A172 (cell line): ENCODE results near the gene FTCD. TPM values are rescaled to one million over a fixed set of nuclear protein-coding genes. Genes with fewer than 3 reads are reported as not detected.
"Not testable (repeated sequence)": the region's sequence is repeated elsewhere in the genome, so short reads cannot be mapped to it uniquely, and the experiment has no call there.

Experiments
- DNase-seq: peaks from one replicate; pipeline ENCODE4 v3.0.0-alpha.2; 2015; ENCODE audit warnings: low spot score
- total RNA-seq: library from RNA; depleted of rRNA; stranded (reverse); fragments of >200 nt; shearing (Covaris generic); gene quantifications from 2 replicates; pipeline ENCODE4 v1.2.3, GENCODE V29; 2014

The FTCD gene
- total RNA-seq, 1 experiment from 2014 or later: 0.45 TPM

DNA sequence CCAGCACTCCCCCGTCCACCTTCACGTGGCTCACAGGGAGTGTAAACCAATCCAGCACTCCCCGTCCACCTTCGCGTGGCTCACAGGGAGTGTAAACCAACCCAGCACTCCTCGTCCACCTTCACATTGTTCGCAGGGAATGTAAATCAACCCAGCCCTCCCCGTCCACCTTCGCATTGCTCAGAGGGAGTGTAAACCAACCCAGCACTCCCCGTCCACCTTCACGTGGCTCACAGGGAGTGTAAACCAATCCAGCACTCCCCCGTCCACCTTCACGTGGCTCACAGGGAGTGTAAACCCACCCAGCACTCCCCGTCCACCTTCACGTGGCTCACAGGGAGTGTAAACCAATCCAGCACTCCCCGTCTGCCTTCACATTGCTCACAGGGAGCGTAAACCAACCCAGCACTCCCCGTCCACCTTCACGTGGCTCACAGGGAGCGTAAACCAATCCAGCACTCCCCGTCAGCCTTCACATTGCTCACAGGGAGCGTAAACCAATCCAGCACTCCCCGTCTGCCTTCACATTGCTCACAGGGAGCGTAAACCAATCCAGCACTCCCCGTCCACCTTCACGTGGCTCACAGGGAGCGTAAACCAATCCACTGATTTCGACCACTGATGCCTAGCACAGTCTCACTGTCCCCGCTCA, 14.9 kb downstream of the FTCD start:
- not testable (repeated sequence) for DNase-seq

DNA sequence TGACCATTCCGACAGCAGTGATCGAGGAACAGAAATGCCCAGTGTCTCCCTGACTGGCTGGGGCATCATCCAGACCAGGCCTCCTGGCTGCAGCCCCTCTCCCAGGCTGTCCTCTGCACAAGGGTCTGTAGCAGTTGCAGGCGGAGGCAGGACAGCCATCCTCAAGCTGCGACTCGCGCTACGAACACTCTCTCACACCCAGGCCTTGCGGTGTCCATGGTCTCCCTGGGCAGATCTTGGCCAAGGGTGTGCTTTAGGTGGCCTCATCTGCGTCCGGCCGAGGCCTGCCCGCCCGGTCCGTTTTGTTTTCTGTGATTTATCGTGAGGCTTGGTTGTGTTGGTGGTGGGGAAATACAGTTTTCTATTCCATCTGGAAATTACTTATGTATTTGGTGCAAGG, 15.7 kb downstream of the FTCD start:
- DNase-seq: no peak

DNA sequence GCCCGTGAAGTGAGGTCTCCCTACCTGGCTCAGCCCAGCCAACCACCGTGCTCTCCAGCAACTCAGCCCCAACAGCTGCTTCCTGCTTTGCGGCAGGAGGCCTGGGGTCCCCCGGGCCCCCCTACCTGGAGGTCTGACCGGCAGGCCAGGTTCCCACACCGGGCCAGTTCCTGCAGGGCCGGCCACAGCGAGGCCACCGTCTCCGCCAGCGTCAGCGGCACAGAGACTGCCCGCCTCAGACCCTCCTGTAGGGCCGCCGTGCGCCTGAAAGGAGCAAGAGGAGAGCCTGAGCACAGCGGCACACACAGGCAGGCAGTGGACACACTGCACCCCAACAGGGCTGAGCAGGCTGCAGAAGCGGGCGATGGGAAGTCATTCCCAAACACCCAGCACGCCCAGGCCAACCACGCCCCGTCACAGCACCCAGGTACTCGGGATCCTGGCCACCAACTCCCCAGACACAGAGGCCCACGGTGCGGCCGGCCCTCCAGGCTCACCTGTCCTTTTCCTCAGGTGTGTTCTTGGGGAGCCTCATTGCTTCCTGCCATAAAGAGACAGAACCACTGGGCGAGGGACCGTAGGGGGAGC, 16.9 kb downstream of the FTCD start:
- DNase-seq: no peak

DNA sequence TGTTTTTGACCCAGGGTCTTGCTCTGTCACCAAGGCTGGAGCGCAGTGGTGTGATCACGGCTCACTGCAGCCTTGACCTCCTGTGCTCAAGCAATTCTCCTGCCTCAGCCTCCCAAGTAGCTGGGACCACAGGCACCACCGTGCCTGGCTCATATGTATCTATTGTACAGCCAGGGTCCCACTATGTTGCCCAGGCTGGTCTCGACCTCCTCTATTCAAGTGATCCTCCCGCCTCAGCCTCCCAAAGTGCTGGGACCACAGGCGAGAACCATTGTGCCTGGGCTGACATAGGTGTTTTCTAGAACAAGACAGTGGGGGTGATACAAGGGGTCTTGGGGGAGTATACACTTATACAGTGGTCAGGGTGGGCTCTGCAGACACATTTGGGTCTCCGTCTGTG, 17.5 kb downstream of the FTCD start:
- no peak for DNase-seq

DNA sequence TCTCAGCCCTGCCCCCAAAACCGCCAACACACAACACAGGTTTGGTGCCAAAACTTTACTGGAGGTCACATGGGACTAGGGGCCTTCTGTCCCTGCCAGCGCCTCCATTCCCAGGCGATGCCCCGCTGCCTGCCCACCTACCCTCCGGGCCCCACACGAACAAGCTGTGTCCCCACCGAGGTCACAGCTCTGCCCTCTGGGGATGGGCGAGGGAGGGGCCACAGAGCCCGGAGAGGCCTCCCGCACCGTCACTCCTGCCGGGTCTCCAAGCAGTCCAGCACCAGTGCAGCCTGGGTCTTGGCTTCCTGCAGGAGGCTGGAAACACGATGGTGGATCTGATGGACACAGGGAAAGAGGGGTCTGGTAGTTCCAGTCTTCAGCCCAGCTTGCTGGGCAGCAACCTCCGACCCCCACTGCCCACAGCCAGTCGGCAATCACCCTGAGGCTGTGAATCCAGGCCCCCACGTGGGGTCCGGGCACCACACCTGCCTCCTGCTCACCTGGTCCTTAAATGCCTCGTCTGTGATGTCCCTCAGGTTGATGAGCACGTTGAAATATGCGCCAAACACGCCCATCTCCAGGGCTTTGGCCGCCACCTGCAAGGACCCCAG, 18.5 kb downstream of the FTCD start:
- DNase-seq: no peak

DNA sequence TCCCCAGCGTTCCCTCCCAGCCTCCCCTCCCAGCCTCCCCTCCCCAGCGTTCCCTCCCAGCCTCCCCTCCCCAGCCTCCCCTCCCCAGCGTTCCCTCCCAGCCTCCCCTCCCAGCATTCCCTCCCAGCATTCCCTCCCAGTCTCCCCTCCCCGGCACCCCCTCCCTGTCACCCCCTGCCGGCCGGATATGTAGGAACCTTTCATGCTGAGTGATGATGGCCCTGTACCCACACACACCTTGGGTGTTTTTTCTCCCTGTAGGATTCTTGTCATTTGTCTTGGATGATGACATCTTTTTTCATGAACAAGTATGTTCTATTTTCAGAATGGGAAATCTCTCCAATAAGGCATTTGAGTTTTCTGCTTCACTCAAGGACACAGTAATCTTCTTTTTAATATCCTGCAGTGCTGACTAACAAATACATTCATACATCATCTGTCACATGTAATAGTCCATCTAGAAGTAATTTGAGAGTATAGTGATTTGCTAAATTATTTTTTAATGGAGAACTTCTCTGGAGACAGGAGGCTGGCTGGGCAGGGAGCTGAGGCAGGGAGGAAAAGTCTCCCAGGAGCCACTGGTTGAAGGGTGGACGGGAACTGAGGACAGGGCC, 19.5 kb downstream of the FTCD start:
- no peak for DNase-seq

DNA sequence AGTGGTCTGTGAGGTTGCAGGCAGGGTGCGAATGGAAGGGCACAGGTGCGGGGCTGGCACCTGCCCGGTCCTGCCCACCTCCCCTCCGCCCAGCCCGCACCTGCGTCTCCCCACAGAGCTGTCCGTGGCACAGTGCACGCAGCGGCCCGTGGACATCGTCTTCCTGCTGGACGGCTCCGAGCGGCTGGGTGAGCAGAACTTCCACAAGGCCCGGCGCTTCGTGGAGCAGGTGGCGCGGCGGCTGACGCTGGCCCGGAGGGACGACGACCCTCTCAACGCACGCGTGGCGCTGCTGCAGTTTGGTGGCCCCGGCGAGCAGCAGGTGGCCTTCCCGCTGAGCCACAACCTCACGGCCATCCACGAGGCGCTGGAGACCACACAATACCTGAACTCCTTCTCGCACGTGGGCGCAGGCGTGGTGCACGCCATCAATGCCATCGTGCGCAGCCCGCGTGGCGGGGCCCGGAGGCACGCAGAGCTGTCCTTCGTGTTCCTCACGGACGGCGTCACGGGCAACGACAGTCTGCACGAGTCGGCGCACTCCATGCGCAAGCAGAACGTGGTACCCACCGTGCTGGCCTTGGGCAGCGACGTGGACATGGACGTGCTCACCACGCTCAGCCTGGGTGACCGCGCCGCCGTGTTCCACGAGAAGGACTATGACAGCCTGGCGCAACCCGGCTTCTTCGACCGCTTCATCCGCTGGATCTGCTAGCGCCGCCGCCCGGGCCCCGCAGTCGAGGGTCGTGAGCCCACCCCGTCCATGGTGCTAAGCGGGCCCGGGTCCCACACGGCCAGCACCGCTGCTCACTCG, 23.3 kb downstream of the FTCD start:
- DNase-seq: no peak

DNA sequence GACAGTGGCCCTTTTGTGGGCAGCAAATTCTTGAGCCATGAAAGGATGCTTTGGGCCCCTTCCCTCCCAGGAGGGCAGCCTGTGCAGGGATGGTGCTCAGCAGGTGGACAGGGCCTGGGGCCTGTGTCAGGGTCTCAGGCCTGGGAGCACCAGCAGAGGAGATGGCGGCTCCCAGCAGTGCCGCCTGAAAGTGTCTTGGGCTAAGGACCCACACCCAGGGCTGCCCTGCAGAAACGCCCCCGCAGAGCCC, 23.9 kb downstream of the FTCD start:
- no peak for DNase-seq

DNA sequence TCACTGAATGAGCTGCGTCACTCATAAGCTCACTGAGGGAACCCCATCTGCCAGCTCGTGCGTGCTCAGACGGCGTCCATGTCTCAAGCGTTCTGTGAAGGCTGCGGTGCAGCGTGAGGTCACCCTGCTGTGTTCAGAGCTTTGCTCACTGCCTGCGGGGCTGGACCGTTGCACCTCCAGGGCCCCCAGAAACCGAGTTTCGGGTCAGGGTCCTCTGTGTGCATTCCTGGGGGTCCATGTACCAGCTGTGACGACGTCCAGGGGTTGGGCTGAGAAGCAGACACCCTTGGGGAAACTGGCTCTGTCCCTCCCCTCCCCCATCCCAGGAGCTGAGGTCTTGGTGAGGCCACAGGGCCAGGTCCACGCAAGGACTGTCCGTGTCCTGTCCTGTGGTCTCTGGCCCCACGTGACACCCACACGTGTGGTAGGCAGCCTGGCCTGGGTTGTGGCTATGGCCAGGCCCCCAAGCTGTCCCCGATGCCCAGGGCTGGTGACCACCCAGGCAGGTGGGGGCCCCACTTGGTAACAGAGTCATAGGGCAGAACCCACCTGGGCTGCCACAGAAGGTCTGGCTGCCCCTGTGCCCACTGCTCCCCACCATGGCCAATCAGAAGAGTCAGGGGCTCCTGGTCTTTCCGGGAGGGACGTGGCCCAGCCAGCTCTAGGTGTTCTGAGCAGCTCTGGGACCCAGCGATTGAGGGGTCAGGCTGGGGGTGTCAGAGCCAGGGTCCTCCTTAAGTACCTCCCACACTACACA, 24.4 kb downstream of the FTCD start:
- DNase-seq: no peak

DNA sequence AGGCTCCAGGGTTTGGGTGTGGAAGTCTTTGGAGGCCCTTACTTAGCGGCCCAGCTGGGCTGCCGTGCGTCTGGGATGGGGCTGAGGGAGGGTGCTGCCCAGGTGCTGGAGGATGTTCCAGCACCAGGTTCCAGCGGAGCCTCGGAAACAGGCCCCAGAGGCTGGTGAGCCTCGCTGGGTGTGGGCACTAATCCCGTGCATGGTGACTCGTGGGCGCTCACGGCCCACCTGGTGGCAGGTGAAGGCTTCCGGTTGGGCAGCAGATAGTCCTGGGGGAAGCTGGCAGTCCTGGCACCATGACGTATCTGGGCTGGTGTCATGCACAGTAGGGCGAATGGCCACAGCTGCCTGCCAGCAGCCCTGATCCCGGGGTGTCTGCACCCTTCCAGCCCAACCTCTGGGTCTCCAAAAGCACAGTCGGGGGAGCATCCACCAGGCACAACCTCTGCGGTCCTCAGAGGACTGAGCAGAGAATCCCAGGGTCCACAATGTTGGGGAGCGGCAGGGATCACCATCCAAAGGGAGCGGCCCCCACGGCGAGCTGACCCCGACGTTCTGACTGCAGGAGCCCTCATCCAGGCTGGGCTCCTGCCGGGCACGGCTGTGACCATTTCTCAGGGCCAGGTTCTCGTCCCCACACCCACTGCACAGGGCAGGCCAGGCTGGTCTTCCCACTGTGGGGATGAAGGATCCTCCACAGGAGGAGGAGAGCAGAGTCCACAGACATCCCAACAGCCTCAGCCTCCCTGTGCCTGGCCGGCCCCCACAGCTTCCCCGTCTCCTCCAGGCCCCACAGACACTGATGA, 25.3 kb downstream of the FTCD start:
- DNase-seq: no peak

DNA sequence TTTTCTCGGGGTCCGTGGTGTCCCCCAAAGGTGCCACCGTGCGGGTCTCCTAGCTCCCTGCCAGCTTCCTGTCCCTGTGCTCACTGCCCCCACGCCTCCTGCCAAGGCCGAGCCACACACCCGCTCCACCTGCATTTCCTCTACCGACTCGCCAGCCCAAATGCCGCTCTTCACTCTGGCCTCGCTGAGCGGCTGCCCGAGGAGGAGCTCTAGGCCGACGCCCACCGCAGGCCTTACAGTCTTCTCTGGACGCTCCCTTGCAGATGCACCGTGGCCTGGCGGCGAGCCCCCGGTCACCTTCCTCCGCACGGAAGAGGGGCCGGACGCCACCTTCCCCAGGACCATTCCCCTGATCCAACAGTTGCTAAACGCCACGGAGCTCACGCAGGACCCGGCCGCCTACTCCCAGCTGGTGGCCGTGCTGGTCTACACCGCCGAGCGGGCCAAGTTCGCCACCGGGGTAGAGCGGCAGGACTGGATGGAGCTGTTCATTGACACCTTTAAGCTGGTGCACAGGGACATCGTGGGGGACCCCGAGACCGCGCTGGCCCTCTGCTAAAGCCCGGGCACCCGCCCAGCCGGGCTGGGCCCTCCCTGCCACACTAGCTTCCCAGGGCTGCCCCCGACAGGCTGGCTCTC, 26.3 kb downstream of the FTCD start:
- DNase-seq: no peak

DNA sequence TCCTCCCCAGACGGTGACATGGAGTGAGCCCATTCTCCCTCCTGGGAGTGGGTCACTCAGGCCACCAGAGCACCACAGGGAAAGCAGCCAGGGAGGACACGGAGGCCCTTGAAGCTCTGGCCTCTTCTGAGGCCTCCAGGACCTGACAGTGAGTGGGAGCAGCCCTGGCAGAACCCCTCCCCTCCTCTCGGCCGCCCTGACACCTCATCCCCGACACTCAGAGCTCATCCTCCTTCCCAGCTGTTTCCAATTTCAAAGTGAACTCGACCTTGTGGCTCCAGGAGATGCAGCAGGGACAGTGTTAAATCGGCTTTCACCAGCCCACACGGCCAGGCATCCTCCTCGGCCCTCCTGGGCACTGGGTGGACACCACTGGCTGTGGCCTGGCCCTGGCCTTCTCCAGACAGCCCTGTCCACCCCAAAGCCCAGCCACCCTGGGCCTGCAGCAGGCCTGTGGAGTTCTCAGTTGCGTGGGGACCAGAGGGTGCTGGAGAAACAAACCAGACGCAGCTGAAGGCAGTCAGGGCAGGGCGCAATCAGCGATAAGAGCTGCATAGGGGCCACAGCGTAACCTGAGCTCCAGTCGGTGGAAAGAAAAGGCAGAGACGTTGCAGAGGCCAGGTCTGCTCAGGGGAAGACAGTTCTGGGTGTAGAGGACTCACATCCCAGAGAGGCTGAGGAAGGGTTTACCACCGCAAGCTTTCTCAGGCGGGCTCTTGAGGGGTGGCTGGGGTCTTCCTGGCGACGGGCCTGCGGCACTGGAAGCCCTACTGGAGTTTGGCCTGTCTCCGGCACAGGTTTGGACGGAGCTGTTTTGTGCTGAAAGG, 27.1 kb downstream of the FTCD start:
- DNase-seq: no peak

DNA sequence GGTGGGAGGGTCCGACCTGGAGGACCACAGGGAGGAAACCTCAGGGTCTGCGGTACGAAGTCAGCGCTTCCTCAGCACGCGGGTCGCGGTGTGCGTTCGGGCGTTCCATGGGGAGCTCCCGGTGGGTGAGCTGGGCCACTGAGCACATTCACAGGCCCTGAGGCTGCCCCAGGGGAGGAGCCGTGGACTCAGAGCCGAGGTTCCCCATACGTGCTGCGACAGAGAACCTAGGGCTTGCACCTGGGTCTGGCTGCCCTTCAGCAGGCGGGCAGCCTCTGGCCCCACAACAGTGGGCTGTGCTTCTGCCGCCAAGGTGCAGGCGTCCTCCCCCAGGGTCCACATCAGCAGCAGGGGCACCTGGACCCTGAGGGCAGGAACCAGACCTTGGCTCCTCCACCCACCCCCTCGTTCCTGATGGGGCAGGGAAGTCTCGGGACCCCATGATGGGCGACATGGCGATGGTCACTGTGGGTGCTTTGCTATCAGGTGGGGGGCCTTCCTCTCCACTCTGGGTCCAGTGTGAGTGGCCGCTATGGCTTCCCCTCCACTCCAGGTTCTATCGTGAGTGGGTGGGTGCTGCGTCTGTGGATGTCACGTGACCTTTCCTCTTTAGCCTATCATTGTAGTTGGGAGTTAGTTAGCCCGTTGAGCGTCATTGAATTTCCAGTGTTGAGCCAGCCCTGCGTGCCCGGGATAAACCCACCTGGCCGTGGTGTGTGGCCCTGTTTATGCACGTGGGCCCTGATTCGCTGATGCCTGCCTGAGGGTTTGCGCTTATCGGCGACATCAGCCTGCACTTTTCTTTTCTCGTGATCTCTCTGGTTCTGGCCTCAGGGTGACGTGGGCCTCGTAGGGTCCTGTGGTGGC, 27.9 kb downstream of the FTCD start:
- DNase-seq: no peak

DNA sequence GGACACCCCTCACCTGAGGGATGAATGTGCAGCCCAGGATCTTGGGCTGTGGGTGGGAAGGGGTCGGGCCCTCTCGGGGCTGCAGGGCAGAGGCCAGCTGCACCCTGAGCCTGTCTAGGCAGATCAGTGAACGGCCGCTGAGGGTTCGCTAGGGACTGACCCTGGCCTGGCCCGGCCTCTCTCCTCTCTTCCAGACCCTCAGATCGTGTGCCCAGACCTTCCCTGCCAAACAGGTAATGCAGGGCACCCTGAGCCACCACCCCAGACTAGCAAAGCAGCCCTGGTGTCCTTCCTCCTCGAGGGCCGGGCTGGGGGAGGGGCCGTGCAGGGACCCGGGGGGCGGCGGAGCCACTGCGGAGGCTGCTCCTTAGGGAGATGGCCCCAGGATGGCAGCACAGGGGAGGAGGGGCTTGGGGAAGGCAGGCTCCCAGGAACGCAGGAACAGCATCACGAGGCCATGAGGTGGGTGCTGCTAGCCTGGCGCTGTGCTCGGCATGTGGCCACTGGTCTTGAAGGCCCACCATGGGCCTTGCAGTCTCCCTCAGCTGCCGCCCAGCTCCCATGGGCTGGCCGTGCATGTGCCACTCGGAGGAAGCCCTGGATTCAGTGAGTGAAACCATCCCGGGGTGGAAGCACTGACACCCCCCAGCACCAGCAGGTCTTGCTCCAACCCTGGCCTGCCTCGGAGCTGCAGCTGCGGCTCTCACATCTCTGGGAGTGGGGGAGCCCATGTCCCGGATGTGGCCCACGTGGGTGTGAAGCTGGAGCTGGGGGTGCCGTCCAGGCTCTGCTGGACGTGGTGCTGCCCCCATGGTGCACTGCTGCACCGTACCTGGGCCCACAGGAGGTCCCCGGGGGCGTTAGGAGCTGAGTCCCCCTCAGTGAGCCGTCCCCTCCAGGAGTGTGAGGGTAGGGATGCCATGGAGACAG, 28.8 kb downstream of the FTCD start:
- no peak for DNase-seq

DNA sequence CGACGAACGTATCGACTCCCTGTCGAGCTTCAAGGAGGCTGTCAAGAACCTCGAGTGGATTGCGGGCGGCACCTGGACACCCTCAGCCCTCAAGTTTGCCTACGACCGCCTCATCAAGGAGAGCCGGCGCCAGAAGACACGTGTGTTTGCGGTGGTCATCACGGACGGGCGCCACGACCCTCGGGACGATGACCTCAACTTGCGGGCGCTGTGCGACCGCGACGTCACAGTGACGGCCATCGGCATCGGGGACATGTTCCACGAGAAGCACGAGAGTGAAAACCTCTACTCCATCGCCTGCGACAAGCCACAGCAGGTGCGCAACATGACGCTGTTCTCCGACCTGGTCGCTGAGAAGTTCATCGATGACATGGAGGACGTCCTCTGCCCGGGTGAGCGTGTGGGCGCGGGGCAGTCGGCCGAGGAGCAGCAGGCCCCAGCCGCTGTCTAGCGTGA, 29.5 kb downstream of the FTCD start:
- DNase-seq: no peak

DNA sequence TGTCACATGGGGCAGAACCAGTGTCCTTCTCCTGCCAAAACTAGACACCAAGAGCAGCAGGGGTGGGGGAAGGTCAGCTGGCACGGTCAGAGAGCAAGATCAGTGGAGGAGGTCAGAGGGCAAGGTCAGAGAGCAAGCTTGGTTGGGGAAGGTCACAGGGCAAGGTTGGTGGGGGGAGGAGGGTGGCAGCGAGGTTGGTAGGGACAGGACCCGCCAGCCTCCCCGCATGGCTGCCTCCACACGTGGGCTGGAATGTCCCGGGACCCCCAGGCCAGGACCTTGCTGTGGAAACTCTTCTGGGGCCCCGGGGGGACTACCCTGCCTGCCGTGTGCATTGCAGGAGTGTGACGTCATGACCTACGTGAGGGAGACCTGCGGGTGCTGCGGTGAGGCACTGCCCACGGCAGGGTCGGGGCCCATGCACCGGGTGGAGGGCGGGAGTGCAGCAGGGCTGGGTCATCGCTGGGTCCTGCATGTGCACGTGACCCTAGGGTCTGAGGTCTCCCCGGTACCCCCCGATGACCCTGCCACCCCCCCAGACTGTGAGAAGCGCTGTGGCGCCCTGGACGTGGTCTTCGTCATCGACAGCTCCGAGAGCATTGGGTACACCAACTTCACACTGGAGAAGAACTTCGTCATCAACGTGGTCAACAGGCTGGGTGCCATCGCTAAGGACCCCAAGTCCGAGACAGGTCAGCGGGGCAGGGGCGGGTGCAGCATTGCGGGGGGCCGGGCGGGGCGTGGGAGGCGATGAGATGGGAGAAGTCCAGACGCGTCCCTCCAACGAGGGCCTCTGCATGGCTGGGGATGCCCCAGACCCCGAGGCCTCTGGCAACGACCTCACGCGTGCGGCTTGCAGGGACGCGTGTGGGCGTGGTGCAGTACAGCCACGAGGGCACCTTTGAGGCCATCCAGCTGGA, 30.2 kb downstream of the FTCD start:
- no peak for DNase-seq
